SU-DHL-6 (cell line): ENCODE data around the gene INTS3.

Experiments used
- H2AFZ ChIP-seq: fragments of 200-600 bp; sonication (generic); 2 replicates; pipeline ENCODE4 v1.6.1; 2014; ENCODE audit warnings: low read depth, mild to moderate bottlenecking, moderate library complexity, mixed read lengths, antibody characterized with exemption, low read length; ENCODE audit not compliant: severe bottlenecking
- H3F3A ChIP-seq: fragments of 200-600 bp; shearing (Covaris generic); 2 replicates; pipeline ENCODE4 v1.6.0; 2016; ENCODE audit warnings: antibody characterized with exemption, mild to moderate bottlenecking; ENCODE audit not compliant: insufficient read depth
- H3K27ac ChIP-seq: fragments of 200-600 bp; sonication (generic); 2 replicates; pipeline ENCODE4 v1.5.1; 2016; ENCODE audit warnings: low read depth, mild to moderate bottlenecking, low read length, moderate library complexity, mixed read lengths
- H3K27me3 ChIP-seq: fragments of 200-600 bp; sonication (generic), shearing (Covaris generic); 2 replicates; pipeline ENCODE4 v1.6.0; 2014; ENCODE audit warnings: mild to moderate bottlenecking, low read length
- H3K36me3 ChIP-seq: fragments of 200-600 bp; sonication (generic); 2 replicates; pipeline ENCODE4 v1.6.1; 2014; ENCODE audit warnings: mild to moderate bottlenecking, low read length, mixed read lengths
- H3K4me2 ChIP-seq: fragments of 300-600, 200-600 bp; shearing (Covaris generic), sonication (generic); 2 replicates; pipeline ENCODE4 v1.6.0; 2014; ENCODE audit warnings: low read length, low read depth, mild to moderate bottlenecking; ENCODE audit not compliant: poor library complexity, severe bottlenecking
- H3K4me3 ChIP-seq: fragments of 200-600 bp; sonication (generic); 2 replicates; pipeline ENCODE4 v1.5.1; 2014; ENCODE audit warnings: antibody characterized with exemption, low read length, mild to moderate bottlenecking, mixed read lengths; ENCODE audit not compliant: insufficient read depth, poor library complexity, severe bottlenecking
- H3K79me2 ChIP-seq: fragments of 200-600 bp; sonication (generic); 2 replicates; pipeline ENCODE4 v1.6.1; 2014; ENCODE audit warnings: mild to moderate bottlenecking, low read length, moderate library complexity; ENCODE audit not compliant: insufficient read depth
- H3K9ac ChIP-seq: fragments of 200-600 bp; sonication (generic); 2 replicates; pipeline ENCODE4 v1.7.0; 2014; ENCODE audit warnings: mild to moderate bottlenecking, low read length
- H3K9me2 ChIP-seq: fragments of 200-600 bp; sonication (generic); replicated peaks from 2 replicates; pipeline ENCODE4 v1.6.1; 2014; ENCODE audit warnings: low read length; ENCODE audit not compliant: insufficient read depth
- H3K9me3 ChIP-seq: fragments of 200-600 bp; sonication (generic); 2 replicates; pipeline ENCODE4 v1.6.1; 2014; ENCODE audit warnings: low read length, mixed read lengths; ENCODE audit not compliant: insufficient read depth
- H4K20me1 ChIP-seq: fragments of 200-600 bp; sonication (generic); 2 replicates; pipeline ENCODE4 v1.6.1; 2014; ENCODE audit warnings: low read depth, mild to moderate bottlenecking, antibody characterized with exemption, low read length, moderate library complexity, mixed read lengths
- EZH2phosphoT487 ChIP-seq: fragments of 200-600 bp; sonication (generic), shearing (Covaris generic); conservative IDR thresholded peaks from 2 replicates; pipeline ENCODE4 v1.6.1; 2018; ENCODE audit warnings: mild to moderate bottlenecking, antibody characterized with exemption, low read length, moderate library complexity, mixed read lengths
- TF ChIP-seq, protein P1 (sequence below): fragments of 200-600 bp; sonication (generic); IDR thresholded peaks from one replicate; pipeline ENCODE4 v1.5.1; 2017; ENCODE audit warnings: antibody characterized with exemption, mild to moderate bottlenecking, low read length, moderate library complexity; ENCODE audit not compliant: insufficient read depth, poor library complexity, severe bottlenecking

The INTS3 gene

GRCh38 chr1:153795330-153795837 is 67.5 kb downstream of the INTS3 start:
- no peak for TF ChIP-seq EZH2phosphoT487
- TF ChIP-seq, protein P1, sequence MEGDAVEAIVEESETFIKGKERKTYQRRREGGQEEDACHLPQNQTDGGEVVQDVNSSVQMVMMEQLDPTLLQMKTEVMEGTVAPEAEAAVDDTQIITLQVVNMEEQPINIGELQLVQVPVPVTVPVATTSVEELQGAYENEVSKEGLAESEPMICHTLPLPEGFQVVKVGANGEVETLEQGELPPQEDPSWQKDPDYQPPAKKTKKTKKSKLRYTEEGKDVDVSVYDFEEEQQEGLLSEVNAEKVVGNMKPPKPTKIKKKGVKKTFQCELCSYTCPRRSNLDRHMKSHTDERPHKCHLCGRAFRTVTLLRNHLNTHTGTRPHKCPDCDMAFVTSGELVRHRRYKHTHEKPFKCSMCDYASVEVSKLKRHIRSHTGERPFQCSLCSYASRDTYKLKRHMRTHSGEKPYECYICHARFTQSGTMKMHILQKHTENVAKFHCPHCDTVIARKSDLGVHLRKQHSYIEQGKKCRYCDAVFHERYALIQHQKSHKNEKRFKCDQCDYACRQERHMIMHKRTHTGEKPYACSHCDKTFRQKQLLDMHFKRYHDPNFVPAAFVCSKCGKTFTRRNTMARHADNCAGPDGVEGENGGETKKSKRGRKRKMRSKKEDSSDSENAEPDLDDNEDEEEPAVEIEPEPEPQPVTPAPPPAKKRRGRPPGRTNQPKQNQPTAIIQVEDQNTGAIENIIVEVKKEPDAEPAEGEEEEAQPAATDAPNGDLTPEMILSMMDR: no peak
- no peak overlapping the region for H3K4me3 ChIP-seq

GRCh38 chr1:153795934-153796785 is 68.3 kb downstream of the INTS3 start:
- H4K20me1 ChIP-seq: no peaks in the 10 kb centered on the region
- no peaks in the 10 kb centered on the region for H3K9me2 ChIP-seq
- H3K27me3 ChIP-seq: no peaks in the 10 kb centered on the region
- no peak overlapping the region for H3K9ac ChIP-seq
- no peaks in the 10 kb centered on the region for H3K79me2 ChIP-seq
- H3K9me3 ChIP-seq: no peaks in the 10 kb centered on the region
- no peak overlapping the region for H2AFZ ChIP-seq
- H3K36me3 ChIP-seq: no peaks in the 10 kb centered on the region
- no peak overlapping the region for H3K4me2 ChIP-seq
- H3F3A ChIP-seq: peaks cover 14% of the 10 kb centered on the region
- no peak for TF ChIP-seq EZH2phosphoT487
- TF ChIP-seq, protein P1: no peak
- H3K4me3 ChIP-seq: no peak overlapping the region
- no peak overlapping the region for H3K27ac ChIP-seq

More at GRCh38 chr1:153795330-153795837, 67.5 kb downstream of the INTS3 start:
- Histone ChIP-seq H3K79me2 (no peaks in the 10 kb centered on the region), H3K4me2 (no peak overlapping the region), H3K9me2 (no peaks in the 10 kb centered on the region), H4K20me1 (no peaks in the 10 kb centered on the region), H3K27me3 (no peaks in the 10 kb centered on the region), H3F3A (peaks cover 19% of the 10 kb centered on the region), H3K36me3 (no peaks in the 10 kb centered on the region), H3K9me3 (no peaks in the 10 kb centered on the region), H3K9ac (no peak overlapping the region), H2AFZ (no peak overlapping the region), H3K27ac (no peak overlapping the region)

GRCh38 chr1:153796786-153797659 is 69.2 kb downstream of the INTS3 start:
- no peaks in the 10 kb centered on the region for H3K9me2 ChIP-seq
- H2AFZ ChIP-seq: no peak overlapping the region
- no peak overlapping the region for H3K4me3 ChIP-seq
- H4K20me1 ChIP-seq: no peaks in the 10 kb centered on the region
- TF ChIP-seq, protein P1: peak; percentile 60
- TF ChIP-seq EZH2phosphoT487: no peak
- no peaks in the 10 kb centered on the region for H3K79me2 ChIP-seq
- peak overlapping the region; percentile 21 for H3K4me2 ChIP-seq
- peaks cover 8% of the 10 kb centered on the region for H3F3A ChIP-seq
- no peaks in the 10 kb centered on the region for H3K36me3 ChIP-seq
- no peak overlapping the region for H3K9ac ChIP-seq
- H3K9me3 ChIP-seq: no peaks in the 10 kb centered on the region
- no peak overlapping the region for H3K27ac ChIP-seq
- no peaks in the 10 kb centered on the region for H3K27me3 ChIP-seq
